ENCODE results near the gene ATG14. TPM values are rescaled to one million over a fixed set of nuclear protein-coding genes. Genes with fewer than 3 reads are reported as not detected.

Gene ATG14
- polyA plus RNA-seq, 1 of the 3 experiments (the other 2 are of a cell fraction), result 4.3 TPM

DNA sequence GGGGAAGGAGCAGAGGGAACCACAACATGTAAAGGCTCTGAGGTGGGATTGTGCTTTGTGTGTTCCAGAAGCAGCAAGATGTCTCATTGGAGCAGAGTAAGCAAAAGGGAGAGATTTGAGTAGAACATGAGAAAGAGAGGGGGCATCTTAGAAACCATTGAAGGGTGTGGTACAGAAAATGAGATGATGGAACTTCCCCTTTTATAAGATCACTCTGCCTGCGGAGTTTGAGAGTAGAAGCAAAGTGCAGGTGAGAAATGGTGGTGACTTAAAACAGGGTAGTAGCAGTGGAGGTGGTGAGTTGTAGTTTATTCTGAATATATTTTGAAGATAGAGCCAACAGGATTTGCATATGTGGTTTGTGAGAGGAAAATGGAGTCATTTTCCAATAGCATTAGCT lies 84.5 kb downstream of the ATG14 start:
- no peak overlapping the region for H3K9ac ChIP-seq
- 0 out of 2 replicates have a peak, but pooled peaks cover 3% of the 10 kb centered on the region for H3K9me3 ChIP-seq
- 96% methylated on average over 1 of the region's 1 CpG for WGBS (ENCODE audit: low lambda C conversion rate)
- no peaks in the 10 kb centered on the region for H3K9me2 ChIP-seq
- H2AFZ ChIP-seq (ENCODE audit: low read depth), result no peak overlapping the region
- H4K20me1 ChIP-seq (ENCODE audit: insufficient read depth), result peaks cover 7% of the 10 kb centered on the region; the same call in 1 of the 2 replicates
- H3K36me3 ChIP-seq (replicated peaks in 1 of 2; ENCODE audit: control insufficient read depth in 1 of 2, insufficient read depth in 2 of 2, low read length in 1 of 2), result peaks cover 0 to 5% of the 10 kb centered on the region in 2 experiments
- DNase-seq, result no peak
- H3K4me3 ChIP-seq (ENCODE audit: low read depth in 2 of 2, low read length in 1 of 2), result no peak overlapping the region
- H3K4me1 ChIP-seq (ENCODE audit: control insufficient read depth in 1 of 2, insufficient read depth in 2 of 2, low read depth in 1 of 2, low read length in 1 of 2), result no peaks in the 10 kb centered on the region; a peak in 1 of 4 replicates
- peaks cover 8% of the 10 kb centered on the region for H3F3A ChIP-seq (replicated peaks; ENCODE audit: insufficient read depth)
- POLR2A ChIA-PET, result no interaction called here
- no peaks in the 10 kb centered on the region for H3K27me3 ChIP-seq (ENCODE audit: insufficient read depth)
- H3K4me2 ChIP-seq, result no peak overlapping the region
- H3K27ac ChIP-seq (ENCODE audit: low read depth in 2 of 2, low read length in 1 of 2), result no peak overlapping the region
- TF ChIP-seq NRF1 (IDR thresholded peaks at IDR 0.05; ENCODE audit: low read depth, low read length) (no peak), GABPA (IDR thresholded peaks at IDR 0.05; ENCODE audit: low read depth) (no peak), CHD2 (IDR thresholded peaks at IDR 0.05; ENCODE audit: low read length, partially characterized antibody) (no peak), MEF2A (IDR thresholded peaks at IDR 0.05; ENCODE audit: borderline replicate concordance, low read depth) (no peak), TEAD4 (IDR thresholded peaks at IDR 0.05; ENCODE audit: borderline replicate concordance, insufficient read depth) (no peak)
- peaks cover 64% of the 10 kb centered on the region for H3K79me2 ChIP-seq (ENCODE audit: insufficient read depth)
- CTCF ChIA-PET, result no interaction called here

DNA sequence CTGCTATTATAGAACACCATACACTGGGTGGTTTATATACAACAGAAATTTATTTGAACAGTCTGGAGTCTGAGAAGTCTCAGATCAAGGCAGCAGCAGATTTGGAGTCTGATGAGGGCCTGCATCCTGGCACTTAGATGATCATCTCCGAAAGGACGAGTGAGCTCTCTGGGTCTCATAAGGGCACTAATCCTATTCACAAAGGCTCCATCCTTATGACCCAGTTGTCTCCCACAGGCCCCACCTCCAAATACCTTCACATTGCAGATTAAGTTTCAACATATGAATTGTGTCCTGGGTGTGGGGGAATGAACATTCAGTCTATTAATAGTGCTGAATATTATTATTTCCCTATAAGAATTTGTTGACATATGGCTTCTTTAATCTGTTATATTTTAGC lies 86.8 kb downstream of the ATG14 start:
- peaks cover 5% of the 10 kb centered on the region for H3F3A ChIP-seq (replicated peaks; ENCODE audit: insufficient read depth)
- no peak overlapping the region for H3K9ac ChIP-seq
- ChIA-PET POLR2A (no interaction called here), CTCF (interaction anchor here (0.9 kb wide), 1 partner anchor 9 kb away, joined by 3 read pairs; no protein-coding TSS in a partner anchor)
- H3K4me2 ChIP-seq, result no peak overlapping the region
- 100% methylated on average over 2 of the region's 2 CpGs for WGBS (ENCODE audit: low lambda C conversion rate)
- H3K27ac ChIP-seq (ENCODE audit: low read depth in 2 of 2, low read length in 1 of 2), result no peak overlapping the region
- H3K27me3 ChIP-seq (ENCODE audit: insufficient read depth), result no peaks in the 10 kb centered on the region
- H3K79me2 ChIP-seq (ENCODE audit: insufficient read depth), result peaks cover 78% of the 10 kb centered on the region
- peaks cover 0 to 5% of the 10 kb centered on the region in 2 experiments for H3K36me3 ChIP-seq (replicated peaks in 1 of 2; ENCODE audit: control insufficient read depth in 1 of 2, insufficient read depth in 2 of 2, low read length in 1 of 2)
- H3K9me2 ChIP-seq, result no peaks in the 10 kb centered on the region
- H3K4me3 ChIP-seq (ENCODE audit: low read depth in 2 of 2, low read length in 1 of 2), result no peak overlapping the region
- 0 out of 2 replicates have a peak, but pooled peaks cover 3% of the 10 kb centered on the region for H3K9me3 ChIP-seq
- no peak for TF ChIP-seq FOXJ3 (CRISPR knock-in tag; IDR thresholded peaks at IDR 0.05)
- no peak for TF ChIP-seq MXI1 (IDR thresholded peaks at IDR 0.05; ENCODE audit: low read depth, low read length)
- TF ChIP-seq, protein P1, sequence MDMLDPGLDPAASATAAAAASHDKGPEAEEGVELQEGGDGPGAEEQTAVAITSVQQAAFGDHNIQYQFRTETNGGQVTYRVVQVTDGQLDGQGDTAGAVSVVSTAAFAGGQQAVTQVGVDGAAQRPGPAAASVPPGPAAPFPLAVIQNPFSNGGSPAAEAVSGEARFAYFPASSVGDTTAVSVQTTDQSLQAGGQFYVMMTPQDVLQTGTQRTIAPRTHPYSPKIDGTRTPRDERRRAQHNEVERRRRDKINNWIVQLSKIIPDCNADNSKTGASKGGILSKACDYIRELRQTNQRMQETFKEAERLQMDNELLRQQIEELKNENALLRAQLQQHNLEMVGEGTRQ (IDR thresholded peaks at IDR 0.05; ENCODE audit: borderline replicate concordance, low read depth, low read length), result no peak
- TF ChIP-seq RFX5 (IDR thresholded peaks at IDR 0.05; ENCODE audit: low read length), result no peak
- TF ChIP-seq MEF2A (IDR thresholded peaks at IDR 0.05; ENCODE audit: borderline replicate concordance, low read depth), result no peak
- no peak for TF ChIP-seq CHD2 (IDR thresholded peaks at IDR 0.05; ENCODE audit: low read length, partially characterized antibody)
- no peak for TF ChIP-seq EZH2phosphoT487 (IDR thresholded peaks at IDR 0.05; ENCODE audit: borderline replicate concordance, low read depth)
- no peak for TF ChIP-seq ZBTB33 (IDR thresholded peaks at IDR 0.05; ENCODE audit: borderline replicate concordance, low read depth)
- no peak for TF ChIP-seq YY1 (IDR thresholded peaks at IDR 0.05; ENCODE audit: low read depth)
- TF ChIP-seq IRF3 (IDR thresholded peaks at IDR 0.05; ENCODE audit: low read depth, low read length), result no peak
- TF ChIP-seq NFIC (IDR thresholded peaks at IDR 0.05; ENCODE audit: borderline replicate concordance), result no peak
- TF ChIP-seq TCF12 (IDR thresholded peaks at IDR 0.05), result no peak
- H3K4me1 ChIP-seq (ENCODE audit: control insufficient read depth in 1 of 2, insufficient read depth in 2 of 2, low read depth in 1 of 2, low read length in 1 of 2), result no peaks in the 10 kb centered on the region; a peak in 1 of 4 replicates
- DNase-seq, result no peak
- peaks cover 7% of the 10 kb centered on the region; the same call in 1 of the 2 replicates for H4K20me1 ChIP-seq (ENCODE audit: insufficient read depth)
- no peak overlapping the region for H2AFZ ChIP-seq (ENCODE audit: low read depth)

All from SK-N-SH (cell line).